Mesothelial cell of epicardium (in vitro differentiated cells): ENCODE results near the gene HYAL3. TPM values are rescaled to one million over a fixed set of nuclear protein-coding genes. Genes with fewer than 3 reads are reported as not detected.

ENCODE experiments used
- DNase-seq, 2 experiments: peaks; one replicate each; pipeline ENCODE4 v3.0.0; 2021; ENCODE audit warnings: low spot score in 2 of 2; ENCODE audit not compliant: unreplicated experiment in 2 of 2
- H3K27ac Mint-ChIP-seq: 2 replicates; pipeline ENCODE4 v1.8.0; 2021; ENCODE audit warnings: mixed read lengths
- H3K27me3 Mint-ChIP-seq: 2 replicates; pipeline ENCODE4 v1.8.0; 2021; ENCODE audit warnings: low read depth, mixed read lengths
- H3K36me3 Mint-ChIP-seq: 2 replicates; pipeline ENCODE4 v1.8.0; 2021; ENCODE audit warnings: mixed read lengths
- H3K4me1 Mint-ChIP-seq: 2 replicates; pipeline ENCODE4 v1.8.0; 2021; ENCODE audit warnings: mixed read lengths
- H3K4me3 Mint-ChIP-seq: 2 replicates; pipeline ENCODE4 v1.8.0; 2021; ENCODE audit warnings: mild to moderate bottlenecking, moderate library complexity, mixed read lengths
- H3K9me3 Mint-ChIP-seq: 2 replicates; pipeline ENCODE4 v1.8.0; 2021; ENCODE audit warnings: mixed read lengths
- CTCF ChIP-seq: fragments of 200-600 bp; sonication (generic); IDR thresholded peaks from one replicate; pipeline ENCODE4 v1.5.0; 2021; ENCODE audit warnings: antibody characterized with exemption; ENCODE audit not compliant: unreplicated experiment
- total RNA-seq: library from RNA; stranded (reverse); gene quantifications from 3 replicates; pipeline ENCODE4 v1.2.1, GENCODE V29; 2021

The HYAL3 gene
- total RNA-seq, 1 donor from 2014 or later, result 2.9 TPM

- peak overlapping the region; percentile 88 for H3K4me3 Mint-ChIP-seq
- DNase-seq, result no peak
- peak overlapping the region; percentile 90 for H3K27ac Mint-ChIP-seq
- H3K4me1 Mint-ChIP-seq, result peaks cover 56% of the 10 kb centered on the region
- no peaks in the 10 kb centered on the region for H3K9me3 Mint-ChIP-seq
- peaks cover 15% of the 10 kb centered on the region for H3K36me3 Mint-ChIP-seq
- TF ChIP-seq CTCF, result no peak
- H3K27me3 Mint-ChIP-seq, result no peaks in the 10 kb centered on the region
Observed at GRCh38 chr3:50319894-50320625, 20.9 kb upstream of the HYAL3 start.

- no peak overlapping the region for H3K27ac Mint-ChIP-seq
- H3K4me1 Mint-ChIP-seq, result peaks cover 51% of the 10 kb centered on the region
- H3K27me3 Mint-ChIP-seq, result no peaks in the 10 kb centered on the region
- no peak for TF ChIP-seq CTCF
- DNase-seq, result no peak
- peak overlapping the region; percentile 88 for H3K4me3 Mint-ChIP-seq
- peaks cover 16% of the 10 kb centered on the region for H3K36me3 Mint-ChIP-seq
- H3K9me3 Mint-ChIP-seq, result no peaks in the 10 kb centered on the region
Observed at GRCh38 chr3:50319181-50319893, 20.1 kb upstream of the HYAL3 start.

GRCh38 chr3:50318615-50319014 lies 19.4 kb upstream of the HYAL3 start:
- Mint-ChIP-seq H3K4me3 (peak overlapping the region; percentile 88), H3K27ac (no peak overlapping the region), H3K36me3 (peaks cover 22% of the 10 kb centered on the region), H3K27me3 (no peaks in the 10 kb centered on the region), H3K9me3 (no peaks in the 10 kb centered on the region), H3K4me1 (peaks cover 51% of the 10 kb centered on the region)
- no peak for TF ChIP-seq CTCF
- DNase-seq, result no peak

GRCh38 chr3:50318163-50318562 lies 19.0 kb upstream of the HYAL3 start:
- peak overlapping the region; percentile 21 for H3K27ac Mint-ChIP-seq
- no peaks in the 10 kb centered on the region for H3K27me3 Mint-ChIP-seq
- H3K4me3 Mint-ChIP-seq, result no peak overlapping the region
- peaks cover 22% of the 10 kb centered on the region for H3K36me3 Mint-ChIP-seq
- H3K9me3 Mint-ChIP-seq, result no peaks in the 10 kb centered on the region
- no peak for TF ChIP-seq CTCF
- peaks cover 51% of the 10 kb centered on the region for H3K4me1 Mint-ChIP-seq
- no peak for DNase-seq

GRCh38 chr3:50317300-50317699 lies 18.1 kb upstream of the HYAL3 start:
- Mint-ChIP-seq H3K27ac (peak overlapping the region; percentile 95), H3K9me3 (no peaks in the 10 kb centered on the region)

More at GRCh38 chr3:50317300-50317699, 18.1 kb upstream of the HYAL3 start:
- H3K27me3 Mint-ChIP-seq, result no peaks in the 10 kb centered on the region
- H3K4me1 Mint-ChIP-seq, result peaks cover 43% of the 10 kb centered on the region
- no peak for TF ChIP-seq CTCF
- H3K36me3 Mint-ChIP-seq, result peaks cover 23% of the 10 kb centered on the region
- H3K4me3 Mint-ChIP-seq, result no peak overlapping the region
- DNase-seq, result no peak
